ENCODE data around the gene KCNK16. TPM values are rescaled to one million over a fixed set of nuclear protein-coding genes. Genes with fewer than 3 reads are reported as not detected.

Gene KCNK16
- total and polyA plus RNA-seq, 2 of the 4 experiments (the other 2 are of a cell fraction), result not detected

- TF ChIP-seq NFE2L2 (IDR thresholded peaks at IDR 0.05; ENCODE audit: low read depth, low read length), result no peak
- peak; percentile 87 for TF ChIP-seq RAD21 (IDR thresholded peaks at IDR 0.05; ENCODE audit: low read length)
- TF ChIP-seq MAFK (IDR thresholded peaks at IDR 0.05; ENCODE audit: low read depth, low read length), result no peak
- TF ChIP-seq USF2 (IDR thresholded peaks at IDR 0.05; ENCODE audit: low read depth, low read length), result no peak
- TF ChIP-seq POLR2A (IDR thresholded peaks at IDR 0.05; ENCODE audit: low read depth, low read length), result no peak
- no peak for TF ChIP-seq MXI1 (IDR thresholded peaks at IDR 0.05; ENCODE audit: borderline replicate concordance, low read depth, low read length)
- no peak for TF ChIP-seq ELK1 (IDR thresholded peaks at IDR 0.05; ENCODE audit: borderline replicate concordance, low read depth, low read length)
- peak; percentile 83 for TF ChIP-seq CTCF (conservative IDR thresholded peaks at IDR 0.05; ENCODE audit: low read depth, low read length)
- TF ChIP-seq SMC3 (IDR thresholded peaks at IDR 0.05; ENCODE audit: low read depth, low read length), result peak; percentile 80
- TF ChIP-seq FOS (IDR thresholded peaks at IDR 0.05; ENCODE audit: low read depth, low read length), result no peak
- TF ChIP-seq RCOR1 (IDR thresholded peaks at IDR 0.05; ENCODE audit: insufficient replicate concordance, low read length), result no peak
- no peak for TF ChIP-seq MAZ (IDR thresholded peaks at IDR 0.05; ENCODE audit: borderline replicate concordance, low read depth, low read length)
- no peak for TF ChIP-seq CHD1 (IDR thresholded peaks at IDR 0.05; ENCODE audit: low read depth, low read length)
- H3K4me3 ChIP-seq (ENCODE audit: insufficient read depth, low read depth, low read length), result no peak overlapping the region
- no TSS peak for BruUV-seq (replicated peaks)
- no peaks in the 10 kb centered on the region for H3K4me1 ChIP-seq (ENCODE audit: control insufficient read depth, insufficient read depth, low read length)
- no peak overlapping the region for H3K14ac ChIP-seq (replicated peaks; ENCODE audit: low read depth, low read length)
- H2BK5ac ChIP-seq (ENCODE audit: low read depth, low read length, poor library complexity, severe bottlenecking), result no peak overlapping the region
- H2AFZ ChIP-seq (replicated peaks; ENCODE audit: low read length, poor library complexity), result no peak overlapping the region
- H3K18ac ChIP-seq (ENCODE audit: low read depth, low read length), result no peak overlapping the region
- ChIA-PET CTCF (interaction anchor here (2.1 kb wide), 1 partner anchor 437 kb away, joined by 7 read pairs; no protein-coding TSS in a partner anchor), POLR2A (ENCODE audit: unreplicated experiment) (no interaction called here)
- no peaks in the 10 kb centered on the region for H3K9me1 ChIP-seq (ENCODE audit: insufficient read depth, low read length)
- H3K56ac ChIP-seq (ENCODE audit: extremely low read depth, insufficient read depth, low read length), result no peak overlapping the region
- intact Hi-C loops (cut with micrococcal nuclease) (loop anchor here (1.0 kb wide), 4 partner anchors 144 to 438 kb away; no protein-coding TSS in a partner anchor), in situ Hi-C loops (cut with MboI; ENCODE audit: low sequenced_read_pairs) (loop anchor here (5.0 to 10.0 kb wide), 3 partner anchors 143 to 438 kb away; no protein-coding TSS in a partner anchor), dilution Hi-C loops (cut with HindIII; ENCODE audit: low sequenced_read_pairs, unreplicated experiment) (no loop called here)
- DNase-seq (peak; percentile 62), ATAC-seq (ENCODE audit: low read depth) (peak; percentile 98)
- no peak overlapping the region for H2BK120ac ChIP-seq (ENCODE audit: low read depth, low read length)
- peaks cover 29% of the 10 kb centered on the region; the same call in 1 of the 2 replicates for H3K27me3 ChIP-seq (ENCODE audit: control insufficient read depth, insufficient read depth, low read length)
- no peak overlapping the region for H2BK15ac ChIP-seq (ENCODE audit: low read depth, low read length)
- H3K9me3 ChIP-seq (ENCODE audit: control insufficient read depth, insufficient read depth, low read length), result no peaks in the 10 kb centered on the region
- H4K5ac ChIP-seq (ENCODE audit: low read depth, low read length), result no peak overlapping the region
- no peak overlapping the region for H3K23ac ChIP-seq (ENCODE audit: low read depth, low read length)
- H3K4ac ChIP-seq (ENCODE audit: low read depth, low read length), result no peak overlapping the region
- H2BK20ac ChIP-seq (ENCODE audit: low read depth, low read length), result no peak overlapping the region
- no peak overlapping the region for H4K91ac ChIP-seq (ENCODE audit: insufficient read depth, low read depth, low read length)
- no peaks in the 10 kb centered on the region for H4K20me1 ChIP-seq (ENCODE audit: insufficient read depth, low read length)
- H3K36me3 ChIP-seq (ENCODE audit: control insufficient read depth, insufficient read depth, low read length), result no peaks in the 10 kb centered on the region
- no peak overlapping the region for H2AK9ac ChIP-seq (replicated peaks; ENCODE audit: low read depth, low read length, poor library complexity)
- H3K79me1 ChIP-seq (ENCODE audit: low read depth in 1 of 2, low read length in 2 of 2), result no peaks in the 10 kb centered on the region
- no peak overlapping the region for H4K8ac ChIP-seq (ENCODE audit: low read depth in 2 of 2, low read length in 2 of 2)
- H2AK5ac ChIP-seq (ENCODE audit: low read depth, low read length), result no peak overlapping the region
- no CpG with 5 or more reads among the region's 7 CpGs for WGBS, 2 experiments (ENCODE audit: extremely low coverage in 2 of 2, insufficient read length in 1 of 2)
- H3K4me2 ChIP-seq (ENCODE audit: low read depth, low read length), result no peak overlapping the region
- no peak overlapping the region for H3K9ac ChIP-seq (ENCODE audit: low read depth, low read length)
- H3K27ac ChIP-seq (ENCODE audit: insufficient read depth, low read length), result no peak overlapping the region
Measured at GRCh38 chr6:39309942-39310531, 12.5 kb downstream of the KCNK16 start.

Data from IMR-90 (cell line).